ENCODE measurements around the gene HS2ST1. TPM values are rescaled to one million over a fixed set of nuclear protein-coding genes. Genes with fewer than 3 reads are reported as not detected.

The HS2ST1 gene
- polyA plus RNA-seq, 3 donors, result 2.6 to 6.0 (median 4.2) TPM

- no peaks in the 10 kb centered on the region for H3K36me3 ChIP-seq (replicated peaks in 1 of 2; ENCODE audit: control insufficient read depth in 1 of 2, insufficient read depth in 2 of 2, low read length in 2 of 2)
- H3K27ac ChIP-seq (ENCODE audit: low read depth in 1 of 2, low read length in 2 of 2), result no peak overlapping the region
- H3K4me2 ChIP-seq (replicated peaks; ENCODE audit: extremely low read depth, low read length, poor library complexity, severe bottlenecking), result no peak overlapping the region
- no peaks in the 10 kb centered on the region for H4K20me1 ChIP-seq (ENCODE audit: insufficient read depth, low read length)
- H3K27me3 ChIP-seq (ENCODE audit: control insufficient read depth in 2 of 2, insufficient read depth in 2 of 2, low read length in 2 of 2), result no peaks in the 10 kb centered on the region
- H3K4me1 ChIP-seq (ENCODE audit: control insufficient read depth in 1 of 2, insufficient read depth in 2 of 2, low read length in 2 of 2), result peaks cover 0 to under 1% of the 10 kb centered on the region in 2 donors
- no peak overlapping the region for H3K27ac Mint-ChIP-seq
- no peak overlapping the region for H3K9ac ChIP-seq (ENCODE audit: insufficient read depth, low read length, poor library complexity, severe bottlenecking)
- peaks cover 0 to 3% (median 2%) of the 10 kb centered on the region in 3 donors for H3K27me3 Mint-ChIP-seq (ENCODE audit: low read depth in 3 of 3)
- no peaks in the 10 kb centered on the region for H3K79me2 ChIP-seq (ENCODE audit: insufficient read depth, low read length)
- 100% methylated on average over 2 of the region's 6 CpGs for WGBS (ENCODE audit: insufficient coverage)
- H3K4me3 ChIP-seq (replicated peaks in 1 of 3; ENCODE audit: low read depth in 2 of 3, low read length in 3 of 3), result no peak overlapping the region
- H3K9me3 ChIP-seq (replicated peaks in 1 of 2; ENCODE audit: control insufficient read depth in 1 of 2, insufficient read depth in 1 of 2, low read length in 2 of 2), result no peaks in the 10 kb centered on the region
- intact Hi-C loops (cut with micrococcal nuclease), result no loop called here
- H3K36me3 Mint-ChIP-seq, result no peaks in the 10 kb centered on the region
- H3K9me3 Mint-ChIP-seq, result peaks cover 0 to 1% (median 0%) of the 10 kb centered on the region in 7 donors
- H3K4me1 Mint-ChIP-seq, result peaks cover 15% of the 10 kb centered on the region
- H3K4me3 Mint-ChIP-seq, result no peak overlapping the region
- no peak overlapping the region for H2AFZ ChIP-seq (ENCODE audit: insufficient read depth, low read depth, low read length, poor library complexity, severe bottlenecking)
- DNase-seq, result no peak
- TF ChIP-seq, protein P1, sequence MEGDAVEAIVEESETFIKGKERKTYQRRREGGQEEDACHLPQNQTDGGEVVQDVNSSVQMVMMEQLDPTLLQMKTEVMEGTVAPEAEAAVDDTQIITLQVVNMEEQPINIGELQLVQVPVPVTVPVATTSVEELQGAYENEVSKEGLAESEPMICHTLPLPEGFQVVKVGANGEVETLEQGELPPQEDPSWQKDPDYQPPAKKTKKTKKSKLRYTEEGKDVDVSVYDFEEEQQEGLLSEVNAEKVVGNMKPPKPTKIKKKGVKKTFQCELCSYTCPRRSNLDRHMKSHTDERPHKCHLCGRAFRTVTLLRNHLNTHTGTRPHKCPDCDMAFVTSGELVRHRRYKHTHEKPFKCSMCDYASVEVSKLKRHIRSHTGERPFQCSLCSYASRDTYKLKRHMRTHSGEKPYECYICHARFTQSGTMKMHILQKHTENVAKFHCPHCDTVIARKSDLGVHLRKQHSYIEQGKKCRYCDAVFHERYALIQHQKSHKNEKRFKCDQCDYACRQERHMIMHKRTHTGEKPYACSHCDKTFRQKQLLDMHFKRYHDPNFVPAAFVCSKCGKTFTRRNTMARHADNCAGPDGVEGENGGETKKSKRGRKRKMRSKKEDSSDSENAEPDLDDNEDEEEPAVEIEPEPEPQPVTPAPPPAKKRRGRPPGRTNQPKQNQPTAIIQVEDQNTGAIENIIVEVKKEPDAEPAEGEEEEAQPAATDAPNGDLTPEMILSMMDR (IDR thresholded peaks at IDR 0.05), result no peak
Measured at GRCh38 chr1:87126886-87127505, 212.6 kb downstream of the HS2ST1 start.

DNA sequence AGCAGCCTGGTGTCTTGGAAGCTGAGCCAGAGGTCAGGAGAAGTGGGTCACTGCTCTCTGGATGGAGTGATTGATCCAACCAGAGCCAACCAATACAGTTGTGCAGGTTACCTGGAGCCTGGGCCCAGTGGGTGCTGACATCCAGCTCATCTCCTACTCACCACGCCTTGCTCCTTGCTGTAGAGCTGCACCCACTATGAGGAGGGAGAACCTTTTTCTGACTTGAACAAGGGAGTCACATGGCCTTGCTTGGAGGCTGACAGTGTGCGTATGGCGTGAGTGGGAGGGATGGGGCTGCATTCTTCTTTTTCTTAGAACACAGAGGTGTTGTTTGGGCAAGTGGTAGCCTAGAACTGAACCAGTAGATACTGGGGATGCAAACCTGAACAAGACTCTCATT is 213.1 kb downstream of the HS2ST1 start:
- Histone ChIP-seq H3K4me3 (replicated peaks in 1 of 3; ENCODE audit: low read depth in 2 of 3, low read length in 3 of 3) (no peak overlapping the region), H3K9ac (ENCODE audit: insufficient read depth, low read length, poor library complexity, severe bottlenecking) (no peak overlapping the region), H3K4me2 (replicated peaks; ENCODE audit: extremely low read depth, low read length, poor library complexity, severe bottlenecking) (no peak overlapping the region), H3K36me3 (replicated peaks in 1 of 2; ENCODE audit: control insufficient read depth in 1 of 2, insufficient read depth in 2 of 2, low read length in 2 of 2) (no peaks in the 10 kb centered on the region), H3K4me1 (ENCODE audit: control insufficient read depth in 1 of 2, insufficient read depth in 2 of 2, low read length in 2 of 2) (peaks cover 3 to 7% of the 10 kb centered on the region in 2 donors), H3K79me2 (ENCODE audit: insufficient read depth, low read length) (no peaks in the 10 kb centered on the region), H4K20me1 (ENCODE audit: insufficient read depth, low read length) (no peaks in the 10 kb centered on the region), H2AFZ (ENCODE audit: insufficient read depth, low read depth, low read length, poor library complexity, severe bottlenecking) (no peak overlapping the region), H3K27ac (ENCODE audit: low read depth in 1 of 2, low read length in 2 of 2) (no peak overlapping the region), H3K27me3 (ENCODE audit: control insufficient read depth in 2 of 2, insufficient read depth in 2 of 2, low read length in 2 of 2) (peaks cover 0 to 2% of the 10 kb centered on the region in 2 donors), H3K9me3 (replicated peaks in 1 of 2; ENCODE audit: control insufficient read depth in 1 of 2, insufficient read depth in 1 of 2, low read length in 2 of 2) (no peaks in the 10 kb centered on the region)
- H3K36me3 Mint-ChIP-seq, result no peaks in the 10 kb centered on the region
- H3K27ac Mint-ChIP-seq, result no peak overlapping the region
- H3K27me3 Mint-ChIP-seq (ENCODE audit: low read depth in 3 of 3), result peaks cover 2 to 3% (median 2%) of the 10 kb centered on the region in 3 donors
- no peak for DNase-seq
- WGBS (ENCODE audit: insufficient coverage), result 92% methylated on average over 2 of the region's 3 CpGs
- H3K4me3 Mint-ChIP-seq, result no peak overlapping the region
- peaks cover 20% of the 10 kb centered on the region for H3K4me1 Mint-ChIP-seq
- H3K9me3 Mint-ChIP-seq, result peaks cover 0 to 2% (median 0%) of the 10 kb centered on the region in 7 donors
- intact Hi-C loops (cut with micrococcal nuclease), result no loop called here
- TF ChIP-seq, protein P1 (IDR thresholded peaks at IDR 0.05), result no peak

All from CD14-positive monocyte (primary cell).